Measurements from ENCODE around the gene HHIP.

HHIP gene

DNA sequence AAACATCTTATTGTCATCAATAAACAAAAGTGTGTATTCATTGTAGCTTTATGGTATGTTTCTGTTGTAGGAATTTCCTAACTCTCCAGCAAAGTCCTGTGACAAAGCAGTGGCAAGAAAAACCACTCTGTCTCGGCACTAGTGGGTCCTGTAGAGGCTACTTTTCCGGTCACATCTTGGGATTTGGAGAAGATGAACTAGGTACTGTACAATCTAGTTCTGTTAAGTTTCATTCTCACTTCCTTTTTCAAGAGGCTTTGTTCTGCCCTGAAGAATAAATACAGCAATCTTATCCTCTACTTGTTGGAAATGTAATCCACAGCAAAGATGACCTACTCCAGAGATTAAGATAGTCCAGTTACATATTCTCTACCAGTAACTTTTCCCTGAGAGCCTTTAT lies 69.3 kb downstream of the HHIP start:
- Histone ChIP-seq H3K27ac (no peak overlapping the region), H3K36me3 (no peaks in the 10 kb centered on the region), H3K27me3 (no peaks in the 10 kb centered on the region), H3K9me3 (no peaks in the 10 kb centered on the region), H3K4me3 (ENCODE audit: low read depth in 1 of 2, low read length in 1 of 2) (no peak overlapping the region), H3K4me1 (ENCODE audit: control insufficient read depth in 1 of 2, insufficient read depth in 1 of 2, low read depth in 1 of 2, low read length in 1 of 2) (no peaks in the 10 kb centered on the region)
- TF ChIP-seq, protein P1, sequence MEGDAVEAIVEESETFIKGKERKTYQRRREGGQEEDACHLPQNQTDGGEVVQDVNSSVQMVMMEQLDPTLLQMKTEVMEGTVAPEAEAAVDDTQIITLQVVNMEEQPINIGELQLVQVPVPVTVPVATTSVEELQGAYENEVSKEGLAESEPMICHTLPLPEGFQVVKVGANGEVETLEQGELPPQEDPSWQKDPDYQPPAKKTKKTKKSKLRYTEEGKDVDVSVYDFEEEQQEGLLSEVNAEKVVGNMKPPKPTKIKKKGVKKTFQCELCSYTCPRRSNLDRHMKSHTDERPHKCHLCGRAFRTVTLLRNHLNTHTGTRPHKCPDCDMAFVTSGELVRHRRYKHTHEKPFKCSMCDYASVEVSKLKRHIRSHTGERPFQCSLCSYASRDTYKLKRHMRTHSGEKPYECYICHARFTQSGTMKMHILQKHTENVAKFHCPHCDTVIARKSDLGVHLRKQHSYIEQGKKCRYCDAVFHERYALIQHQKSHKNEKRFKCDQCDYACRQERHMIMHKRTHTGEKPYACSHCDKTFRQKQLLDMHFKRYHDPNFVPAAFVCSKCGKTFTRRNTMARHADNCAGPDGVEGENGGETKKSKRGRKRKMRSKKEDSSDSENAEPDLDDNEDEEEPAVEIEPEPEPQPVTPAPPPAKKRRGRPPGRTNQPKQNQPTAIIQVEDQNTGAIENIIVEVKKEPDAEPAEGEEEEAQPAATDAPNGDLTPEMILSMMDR (IDR thresholded peaks at IDR 0.05): no peak

DNA sequence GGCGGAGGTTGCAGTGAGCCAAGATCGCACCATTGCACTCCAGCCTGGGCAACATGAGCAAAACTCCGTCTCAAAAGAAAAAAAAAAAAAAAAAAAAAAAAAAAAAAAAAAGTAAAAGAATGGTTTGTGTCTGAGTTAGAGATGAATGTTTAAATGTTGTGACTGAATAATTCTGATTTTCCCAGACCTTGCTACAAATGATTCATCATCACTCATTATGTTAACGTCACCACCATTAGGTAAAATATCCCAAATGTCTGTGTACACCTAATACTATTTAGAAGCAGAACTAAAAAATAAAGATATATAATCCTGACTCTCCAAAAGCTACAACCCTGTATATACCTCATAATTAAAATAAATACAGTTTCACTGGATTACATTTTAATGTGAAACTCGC lies 70.8 kb downstream of the HHIP start:
- Histone ChIP-seq H3K4me1 (ENCODE audit: control insufficient read depth in 1 of 2, insufficient read depth in 1 of 2, low read depth in 1 of 2, low read length in 1 of 2) (no peaks in the 10 kb centered on the region), H3K4me3 (ENCODE audit: low read depth in 1 of 2, low read length in 1 of 2) (no peak overlapping the region), H3K9me3 (no peaks in the 10 kb centered on the region), H3K27me3 (no peaks in the 10 kb centered on the region), H3K27ac (no peak overlapping the region), H3K36me3 (no peaks in the 10 kb centered on the region)
- TF ChIP-seq, protein P1 (IDR thresholded peaks at IDR 0.05): no peak

DNA sequence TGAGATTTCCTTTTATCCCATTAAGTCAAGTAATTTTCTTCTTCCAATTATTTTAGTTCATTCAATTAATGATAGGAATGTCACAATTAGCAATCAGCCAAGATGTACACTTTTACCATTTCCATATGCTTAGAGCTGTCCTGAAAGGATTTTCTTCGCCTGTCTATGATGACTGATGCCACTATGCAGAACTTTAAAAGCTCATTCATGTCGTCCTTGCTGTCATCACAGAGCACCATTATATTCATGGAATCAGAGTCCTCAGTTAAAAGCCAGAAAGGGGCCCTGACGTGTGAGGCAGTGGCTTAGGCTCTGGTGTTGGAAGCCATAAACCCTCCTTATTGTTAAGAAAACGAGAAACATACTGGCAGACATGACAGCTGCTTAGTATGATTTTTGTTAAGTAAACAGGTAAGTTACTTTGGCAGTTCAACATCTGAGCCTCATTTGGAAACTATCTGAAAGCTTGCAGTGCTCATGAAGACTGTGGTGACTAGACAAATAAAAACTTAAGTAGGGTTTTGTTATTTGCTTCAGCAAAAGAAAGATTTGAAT lies 73.1 kb downstream of the HHIP start:
- Histone ChIP-seq H3K27ac (no peak overlapping the region), H3K36me3 (no peaks in the 10 kb centered on the region), H3K27me3 (no peaks in the 10 kb centered on the region), H3K4me3 (ENCODE audit: low read depth in 1 of 2, low read length in 1 of 2) (no peak overlapping the region), H3K9me3 (no peaks in the 10 kb centered on the region), H3K4me1 (ENCODE audit: control insufficient read depth in 1 of 2, insufficient read depth in 1 of 2, low read depth in 1 of 2, low read length in 1 of 2) (no peaks in the 10 kb centered on the region)
- TF ChIP-seq, protein P1 (IDR thresholded peaks at IDR 0.05): no peak

DNA sequence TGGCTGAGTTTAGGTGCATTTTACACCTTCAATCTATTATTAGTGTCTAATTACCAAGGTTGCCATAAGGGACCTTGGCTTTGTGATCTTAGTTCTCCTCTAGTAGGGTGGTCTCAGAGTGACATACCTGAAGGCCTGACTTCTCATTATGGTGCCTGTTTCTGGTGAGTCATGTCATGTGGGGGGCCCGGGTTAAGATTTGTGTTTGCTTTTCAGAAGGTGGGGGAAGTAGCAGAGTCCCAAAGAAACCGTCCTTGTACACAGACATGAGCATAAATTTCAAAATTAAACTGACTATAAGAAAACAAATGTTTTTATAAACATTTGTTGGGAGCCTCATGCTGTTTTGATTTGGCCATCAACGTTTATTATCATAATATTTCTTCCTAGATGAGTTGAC lies 74.5 kb downstream of the HHIP start:
- Histone ChIP-seq H3K27ac (no peak overlapping the region), H3K27me3 (no peaks in the 10 kb centered on the region), H3K36me3 (no peaks in the 10 kb centered on the region), H3K4me1 (ENCODE audit: control insufficient read depth in 1 of 2, insufficient read depth in 1 of 2, low read depth in 1 of 2, low read length in 1 of 2) (no peaks in the 10 kb centered on the region), H3K9me3 (no peaks in the 10 kb centered on the region), H3K4me3 (ENCODE audit: low read depth in 1 of 2, low read length in 1 of 2) (no peak overlapping the region)
- TF ChIP-seq, protein P1 (IDR thresholded peaks at IDR 0.05): no peak

DNA sequence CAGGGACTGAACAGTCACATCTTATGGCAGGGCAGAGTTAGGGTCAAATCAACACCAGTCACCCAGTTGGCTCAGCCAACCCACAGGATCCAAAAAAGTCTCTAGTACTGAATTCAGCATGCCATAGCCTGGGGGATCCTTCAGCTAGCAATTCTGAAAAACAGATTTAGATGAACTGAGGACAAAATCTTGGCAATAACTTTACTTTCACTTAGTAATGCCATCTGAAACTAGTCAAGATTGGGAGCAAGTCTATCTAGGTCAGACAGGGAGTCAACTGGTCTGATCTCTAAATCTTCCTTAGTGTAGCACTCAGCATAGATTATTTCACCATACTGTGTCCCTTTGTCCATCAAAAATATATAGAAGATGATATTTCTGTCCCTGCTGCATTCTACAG lies 76.0 kb downstream of the HHIP start:
- TF ChIP-seq, protein P1 (IDR thresholded peaks at IDR 0.05): no peak
- H3K27me3 ChIP-seq: no peaks in the 10 kb centered on the region
- no peaks in the 10 kb centered on the region for H3K36me3 ChIP-seq
- H3K27ac ChIP-seq: no peak overlapping the region
- no peaks in the 10 kb centered on the region for H3K9me3 ChIP-seq
- no peak overlapping the region for H3K4me3 ChIP-seq (ENCODE audit: low read depth in 1 of 2, low read length in 1 of 2)
- no peaks in the 10 kb centered on the region for H3K4me1 ChIP-seq (ENCODE audit: control insufficient read depth in 1 of 2, insufficient read depth in 1 of 2, low read depth in 1 of 2, low read length in 1 of 2)

DNA sequence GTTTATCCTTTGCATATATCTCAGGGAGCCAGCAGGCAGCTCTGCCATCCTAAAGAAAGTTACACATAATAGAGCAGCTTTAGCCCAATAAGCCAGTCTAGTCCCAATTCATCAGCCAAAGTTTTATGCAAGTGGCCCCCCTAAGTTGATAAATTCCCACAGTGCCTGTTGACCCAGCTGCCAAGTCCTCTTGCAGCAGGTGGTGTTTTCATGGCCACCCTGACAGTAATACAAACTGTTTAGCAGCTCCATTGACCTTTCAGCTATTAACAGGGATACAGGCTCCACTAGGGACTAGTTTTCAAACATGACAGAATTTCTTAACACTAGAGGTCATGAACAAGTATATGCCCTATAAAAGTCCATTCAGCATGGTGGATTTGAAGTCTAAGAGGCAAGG lies 77.5 kb downstream of the HHIP start:
- TF ChIP-seq, protein P1 (IDR thresholded peaks at IDR 0.05): no peak
- Histone ChIP-seq H3K27me3 (no peaks in the 10 kb centered on the region), H3K9me3 (no peaks in the 10 kb centered on the region), H3K36me3 (no peaks in the 10 kb centered on the region), H3K4me3 (ENCODE audit: low read depth in 1 of 2, low read length in 1 of 2) (no peak overlapping the region), H3K27ac (no peak overlapping the region), H3K4me1 (ENCODE audit: control insufficient read depth in 1 of 2, insufficient read depth in 1 of 2, low read depth in 1 of 2, low read length in 1 of 2) (no peaks in the 10 kb centered on the region)
